HG02884 (cell line): Measurements from ENCODE around the gene TTLL6.

Experiments
- ATAC-seq: cut with Tn5 transposase; IDR thresholded peaks from one replicate; pipeline ENCODE4 v1.9.1; 2021; ENCODE audit warnings: mild to moderate bottlenecking, moderate library complexity; ENCODE audit not compliant: unreplicated experiment

The TTLL6 gene

GRCh38 chr17:48740537-48740936 lies 76.5 kb downstream of the TTLL6 start:
- ATAC-seq: no peak

- ATAC-seq: no peak
Measured at GRCh38 chr17:48738803-48739526, 78.1 kb downstream of the TTLL6 start.

GRCh38 chr17:48738424-48738802 lies 78.6 kb downstream of the TTLL6 start:
- ATAC-seq: no peak

DNA sequence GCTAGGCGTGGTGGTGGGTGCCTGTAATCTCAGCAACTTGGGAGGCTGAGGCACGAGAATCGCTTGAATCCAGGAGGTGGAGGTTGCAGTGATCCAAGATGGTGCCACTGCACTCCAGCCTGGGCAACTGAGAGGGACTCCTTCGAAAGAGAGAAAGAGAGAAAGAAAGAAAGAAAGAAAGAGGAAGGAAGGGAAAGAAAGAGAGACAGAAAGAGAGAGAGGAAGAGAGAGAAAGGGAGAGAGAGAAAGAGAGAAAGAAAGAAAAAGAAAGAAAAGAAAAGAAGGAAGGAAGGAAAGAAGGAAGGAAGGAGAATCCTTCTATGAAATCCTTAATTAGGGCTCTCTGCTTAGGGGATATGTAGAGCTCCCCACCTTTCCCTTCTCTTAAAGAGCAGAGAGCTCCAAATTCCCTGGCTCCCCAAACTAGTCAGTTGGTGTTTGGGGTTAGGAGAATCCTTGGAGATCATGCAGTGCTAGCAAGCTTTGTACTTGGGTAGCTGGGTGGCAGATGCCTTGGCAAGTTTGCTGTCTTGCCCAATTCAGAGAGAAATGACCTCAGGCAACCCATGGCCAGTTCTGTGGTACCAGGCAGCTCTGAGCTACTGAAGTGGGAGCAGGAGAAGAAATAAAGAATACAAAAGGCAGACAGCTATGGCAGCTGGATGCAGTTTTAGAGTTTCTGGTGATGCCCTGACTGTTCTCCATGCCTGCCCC lies 79.5 kb downstream of the TTLL6 start:
- ATAC-seq: no peak

GRCh38 chr17:48735062-48735351 lies 82.0 kb downstream of the TTLL6 start:
- no peak for ATAC-seq

GRCh38 chr17:48734333-48735061 lies 82.5 kb downstream of the TTLL6 start:
- ATAC-seq: no peak

DNA sequence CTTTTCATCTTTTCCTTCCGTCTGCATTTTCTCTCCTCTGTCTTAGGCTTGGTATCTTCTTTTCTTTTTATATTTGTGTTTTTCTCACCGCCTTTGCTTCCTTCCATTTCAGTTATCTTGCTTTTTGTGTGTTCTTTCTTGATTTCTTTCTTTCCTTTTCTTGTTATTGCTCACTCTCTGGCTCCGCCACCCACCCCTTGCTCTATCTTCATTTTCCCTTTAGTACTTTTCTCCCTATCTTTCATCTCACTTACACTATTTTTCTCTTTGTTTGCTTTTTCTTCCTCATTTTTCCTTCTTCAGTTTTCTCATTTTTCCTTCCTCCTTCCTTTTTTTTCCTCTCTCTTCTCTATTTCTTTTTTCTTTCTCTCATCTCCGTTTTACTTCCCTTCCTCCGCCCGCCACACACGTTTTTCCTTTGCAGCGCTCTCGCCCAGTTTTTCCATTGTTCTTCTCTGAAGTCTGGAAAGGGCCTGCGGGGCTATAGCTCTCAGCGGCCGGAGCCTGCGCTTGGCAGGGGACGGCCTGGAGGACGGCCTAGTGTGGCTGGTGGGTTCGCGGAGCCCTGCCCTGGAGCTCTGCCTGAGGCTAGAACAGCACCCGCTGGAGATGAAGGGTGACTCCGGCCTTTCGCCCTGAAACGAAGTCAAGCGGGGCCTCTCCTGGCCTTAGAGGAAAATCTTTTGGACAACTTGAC lies 83.2 kb downstream of the TTLL6 start:
- ATAC-seq: no peak

DNA sequence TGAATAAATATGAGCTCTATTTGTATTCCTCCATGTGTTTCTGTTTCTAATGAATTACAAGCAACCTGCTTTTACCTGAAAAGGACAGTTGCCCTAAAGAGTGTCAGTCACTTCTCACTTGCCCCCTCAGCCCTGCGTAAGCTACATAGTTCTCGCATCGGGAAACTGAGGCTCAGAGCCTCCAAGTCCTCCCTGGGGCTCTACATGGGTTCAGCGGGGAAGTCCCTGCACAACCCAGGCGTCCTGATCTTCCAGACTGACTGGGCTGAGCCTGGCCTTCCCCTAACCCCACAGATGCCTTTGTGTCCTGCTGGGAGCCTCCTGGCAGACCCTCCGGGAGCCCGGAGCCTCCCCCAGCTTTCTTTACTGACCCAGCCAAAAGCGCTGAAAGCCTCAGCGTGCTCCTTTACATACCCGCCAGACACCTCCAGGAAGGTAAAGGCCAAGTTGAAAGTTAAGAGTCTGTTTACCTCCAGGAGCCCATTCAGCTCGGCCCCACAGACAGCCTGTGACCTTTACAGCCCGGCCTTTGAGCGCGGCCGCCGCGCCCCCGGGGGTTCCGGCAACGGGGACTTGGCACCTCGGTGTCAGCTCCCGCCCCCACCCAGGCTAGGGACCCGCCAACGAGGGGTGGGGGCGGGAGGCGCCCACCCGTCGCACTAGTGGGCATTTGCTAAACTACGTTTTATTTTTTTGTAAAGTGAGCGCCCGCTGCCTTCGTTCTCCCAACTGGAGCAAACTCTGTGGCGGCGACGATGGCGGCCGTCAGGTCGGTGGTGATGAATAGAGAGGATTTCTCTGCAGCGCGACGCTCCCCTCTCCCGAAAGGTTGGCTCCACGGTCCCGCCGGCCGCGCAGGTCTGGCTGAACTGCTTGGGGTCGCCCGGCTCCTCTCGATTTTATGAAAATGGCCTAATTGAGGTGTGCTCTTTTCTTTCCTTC lies 84.1 kb downstream of the TTLL6 start:
- ATAC-seq: no peak

DNA sequence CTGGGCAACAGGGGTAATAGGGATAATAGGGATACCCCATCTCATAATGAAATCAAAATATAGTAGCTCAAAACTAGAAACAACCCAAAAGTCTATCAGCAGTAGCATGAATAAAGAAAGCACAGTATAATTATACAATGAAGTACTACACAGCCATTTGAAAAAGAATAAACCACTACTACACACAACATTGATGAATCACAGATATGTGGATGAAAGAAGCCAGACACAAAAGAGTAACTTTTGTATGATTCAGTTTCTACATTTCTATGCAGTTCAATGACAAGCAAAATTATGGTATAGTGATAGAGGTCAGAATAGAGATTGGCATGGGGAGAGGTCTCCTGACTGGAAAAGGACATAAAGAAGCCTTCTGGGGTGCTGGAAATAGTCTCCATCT lies 85.7 kb downstream of the TTLL6 start:
- ATAC-seq: no peak

- ATAC-seq: no peak
Measured at GRCh38 chr17:48730240-48730550, 86.8 kb downstream of the TTLL6 start.

- no peak for ATAC-seq
Measured at GRCh38 chr17:48729335-48730239, 87.4 kb downstream of the TTLL6 start.

- no peak for ATAC-seq
Measured at GRCh38 chr17:48728232-48729231, 88.5 kb downstream of the TTLL6 start, which contains the start of gene HOXB13. Gene HOXB13, minus strand, starts transcription at chr17:48728750. Its CDS starts 157 bp downstream, at chr17:48728593.

GRCh38 chr17:48727415-48728175 lies 89.4 kb downstream of the TTLL6 start:
- no peak for ATAC-seq

GRCh38 chr17:48726916-48727286 lies 90.1 kb downstream of the TTLL6 start:
- ATAC-seq: no peak

GRCh38 chr17:48726114-48726915 lies 90.7 kb downstream of the TTLL6 start:
- no peak for ATAC-seq

- ATAC-seq: no peak
Measured at GRCh38 chr17:48725288-48726064, 91.6 kb downstream of the TTLL6 start.
